Parathyroid adenoma (tissue), 2 donors: ENCODE data around the gene GJA9.

Experiments used
- H2AFZ ChIP-seq: fragments of 300-600 bp; sonication (generic); one replicate; pipeline ENCODE4 v1.7.0; 2017; ENCODE audit warnings: antibody characterized with exemption, mild to moderate bottlenecking
- H3K27ac ChIP-seq: fragments of 300-600 bp; sonication (generic); one replicate; pipeline ENCODE4 v1.7.0; 2017
- H3K27me3 ChIP-seq: fragments of 300-600 bp; sonication (generic); one replicate; pipeline ENCODE4 v1.7.0; 2017; ENCODE audit warnings: low read length; ENCODE audit not compliant: control insufficient read depth, insufficient read depth
- H3K36me3 ChIP-seq: fragments of 300-600 bp; sonication (generic); one replicate; pipeline ENCODE4 v1.7.0; 2017; ENCODE audit warnings: low read length; ENCODE audit not compliant: control insufficient read depth, insufficient read depth
- H3K4me1 ChIP-seq: fragments of 300-600 bp; sonication (generic); one replicate; pipeline ENCODE4 v1.7.0; 2017; ENCODE audit warnings: control low read depth
- H3K4me2 ChIP-seq: fragments of 300-600 bp; sonication (generic); one replicate; pipeline ENCODE4 v1.7.0; 2017; ENCODE audit warnings: low read length
- H3K4me3 ChIP-seq: fragments of 300-600 bp; sonication (generic); one replicate; pipeline ENCODE4 v1.7.0; 2017; ENCODE audit warnings: low read depth, low read length
- H3K79me2 ChIP-seq: fragments of 300-600 bp; sonication (generic); one replicate; pipeline ENCODE4 v1.7.0; 2017; ENCODE audit warnings: control low read depth
- H3K9ac ChIP-seq: fragments of 300-600 bp; sonication (generic); one replicate; pipeline ENCODE4 v1.7.0; 2017; ENCODE audit warnings: mild to moderate bottlenecking
- H3K9me3 ChIP-seq: fragments of 300-600 bp; sonication (generic); one replicate; pipeline ENCODE4 v1.7.0; 2017; ENCODE audit warnings: low read length; ENCODE audit not compliant: control insufficient read depth
- CTCF ChIP-seq: fragments of 300-600 bp; sonication (generic); IDR thresholded peaks from one replicate; pipeline ENCODE4 v1.7.0; 2017; ENCODE audit warnings: antibody characterized with exemption, mild to moderate bottlenecking
- donor health status: primary hyperparathyroidism.

GJA9 gene

GRCh38 chr1:38898653-38899230, 17.4 kb upstream of the GJA9 start:
- Histone ChIP-seq H3K4me2 (no peak overlapping the region), H2AFZ (no peak overlapping the region), H3K9ac (no peak overlapping the region), H3K27ac (no peak overlapping the region), H3K27me3 (no peaks in the 10 kb centered on the region), H3K36me3 (no peaks in the 10 kb centered on the region), H3K4me1 (no peaks in the 10 kb centered on the region), H3K9me3 (no peaks in the 10 kb centered on the region), H3K79me2 (no peaks in the 10 kb centered on the region), H3K4me3 (no peak overlapping the region)
- no peak for TF ChIP-seq CTCF

GRCh38 chr1:38896169-38896568, 14.8 kb upstream of the GJA9 start:
- no peaks in the 10 kb centered on the region for H3K27me3 ChIP-seq
- no peak overlapping the region for H2AFZ ChIP-seq
- H3K36me3 ChIP-seq: no peaks in the 10 kb centered on the region
- no peak overlapping the region for H3K9ac ChIP-seq
- no peak overlapping the region for H3K4me3 ChIP-seq
- no peaks in the 10 kb centered on the region for H3K9me3 ChIP-seq
- H3K27ac ChIP-seq: no peak overlapping the region
- no peaks in the 10 kb centered on the region for H3K79me2 ChIP-seq
- no peak for TF ChIP-seq CTCF
- H3K4me2 ChIP-seq: no peak overlapping the region
- no peaks in the 10 kb centered on the region for H3K4me1 ChIP-seq

- Histone ChIP-seq H3K27ac (no peak overlapping the region), H3K79me2 (no peaks in the 10 kb centered on the region), H2AFZ (no peak overlapping the region), H3K27me3 (no peaks in the 10 kb centered on the region), H3K9ac (no peak overlapping the region), H3K4me1 (no peaks in the 10 kb centered on the region), H3K4me2 (no peak overlapping the region), H3K9me3 (no peaks in the 10 kb centered on the region), H3K36me3 (no peaks in the 10 kb centered on the region), H3K4me3 (no peak overlapping the region)
- no peak for TF ChIP-seq CTCF
Measured at GRCh38 chr1:38892976-38893375, 11.6 kb upstream of the GJA9 start.

GRCh38 chr1:38891753-38892152, 10.4 kb upstream of the GJA9 start:
- Histone ChIP-seq H3K79me2 (no peaks in the 10 kb centered on the region), H3K36me3 (no peaks in the 10 kb centered on the region), H3K9ac (no peak overlapping the region), H3K4me1 (no peaks in the 10 kb centered on the region), H3K9me3 (no peaks in the 10 kb centered on the region), H3K4me3 (no peak overlapping the region), H3K27ac (no peak overlapping the region), H3K4me2 (no peak overlapping the region), H2AFZ (no peak overlapping the region), H3K27me3 (no peaks in the 10 kb centered on the region)
- no peak for TF ChIP-seq CTCF

GRCh38 chr1:38889589-38889988, 8.2 kb upstream of the GJA9 start:
- Histone ChIP-seq H3K4me1 (no peaks in the 10 kb centered on the region), H3K79me2 (no peaks in the 10 kb centered on the region)
- TF ChIP-seq CTCF: no peak

More at GRCh38 chr1:38889589-38889988, 8.2 kb upstream of the GJA9 start:
- no peak overlapping the region for H3K9ac ChIP-seq
- no peaks in the 10 kb centered on the region for H3K27me3 ChIP-seq
- H3K4me3 ChIP-seq: no peak overlapping the region
- no peak overlapping the region for H3K27ac ChIP-seq
- H3K36me3 ChIP-seq: no peaks in the 10 kb centered on the region
- no peak overlapping the region for H3K4me2 ChIP-seq
- no peak overlapping the region for H2AFZ ChIP-seq
- no peaks in the 10 kb centered on the region for H3K9me3 ChIP-seq
